Smooth muscle cell (in vitro differentiated cells): Measurements from ENCODE around the gene KAT8. TPM values are rescaled to one million over a fixed set of nuclear protein-coding genes. Genes with fewer than 3 reads are reported as not detected.

ENCODE experiments used
- DNase-seq: peaks from one replicate; lab custom pipeline; 2025; ENCODE audit not compliant: unreplicated experiment; lab: John Stamatoyannopoulos, UW
- H2AFZ ChIP-seq: fragments of 200-600 bp; sonication (generic); 2 replicates; pipeline ENCODE4 v1.6.0; 2016; ENCODE audit warnings: antibody characterized with exemption, low read depth, mild to moderate bottlenecking
- H3F3A ChIP-seq: fragments of 200-600 bp; sonication (generic); 2 replicates; pipeline ENCODE4 v1.6.0; 2017; ENCODE audit warnings: antibody characterized with exemption, low read depth
- H3K27ac ChIP-seq: fragments of 200-600 bp; sonication (generic); 2 replicates; pipeline ENCODE4 v1.5.1; 2016; ENCODE audit warnings: low read depth, mild to moderate bottlenecking
- H3K27me3 ChIP-seq: fragments of 200-600 bp; sonication (generic); 2 replicates; pipeline ENCODE4 v1.6.1; 2016; ENCODE audit warnings: low read depth, mild to moderate bottlenecking
- H3K36me3 ChIP-seq: fragments of 200-600 bp; sonication (generic); 2 replicates; pipeline ENCODE4 v1.5.1; 2016; ENCODE audit warnings: low read depth
- H3K4me1 ChIP-seq: fragments of 200-600 bp; sonication (generic); 2 replicates; pipeline ENCODE4 v1.5.1; 2016; ENCODE audit warnings: low read depth
- H3K4me2 ChIP-seq: fragments of 200-600 bp; sonication (generic); 2 replicates; pipeline ENCODE4 v1.6.0; 2016; ENCODE audit warnings: mild to moderate bottlenecking
- H3K4me3 ChIP-seq: fragments of 200-600 bp; sonication (generic); 2 replicates; pipeline ENCODE4 v1.5.1; 2016; ENCODE audit warnings: mild to moderate bottlenecking
- H3K79me2 ChIP-seq: fragments of 200-600 bp; sonication (generic); 2 replicates; pipeline ENCODE4 v1.6.0; 2016; ENCODE audit warnings: low read depth, mild to moderate bottlenecking
- H3K9ac ChIP-seq: fragments of 200-600 bp; sonication (generic); 2 replicates; pipeline ENCODE4 v1.6.0; 2016; ENCODE audit warnings: low read depth
- H3K9me3 ChIP-seq: fragments of 200-600 bp; sonication (generic); replicated peaks from 2 replicates; pipeline ENCODE4 v1.5.1; 2016; ENCODE audit warnings: low read depth
- H4K20me1 ChIP-seq: fragments of 200-600 bp; sonication (generic); 2 replicates; pipeline ENCODE4 v1.6.0; 2016; ENCODE audit warnings: low read depth
- WGBS: methylation state at CpG from one replicate; pipeline ENCODE4 v1.1.7; 2016; ENCODE audit warnings: low lambda C conversion rate; 5-methylcytosine and 5-hydroxymethylcytosine counted together
- polyA plus RNA-seq: library from polyadenylated mRNA; unstranded; fragments of >200 nt; fragmentation: Nextera tagmentation; extraction: Ambion mirVana; gene quantifications from 2 replicates; pipeline ENCODE4 v1.2.1, GENCODE V29; 2016
- total RNA-seq: library from RNA; depleted of rRNA; stranded (reverse); fragments of >200 nt; gene quantifications from 2 replicates; pipeline ENCODE4 v1.2.3, GENCODE V29; 2014
- TF ChIP-seq, protein P1 (sequence below): fragments of 200-600 bp; sonication (generic); IDR thresholded peaks from 2 replicates; pipeline ENCODE4 v1.5.1; 2017; ENCODE audit warnings: borderline replicate concordance, mild to moderate bottlenecking, antibody characterized with exemption; ENCODE audit not compliant: insufficient read depth, poor library complexity, severe bottlenecking

The KAT8 gene
- total and polyA plus RNA-seq, 2 experiments from 2014 or later: 29.1 to 32.9 TPM

DNA sequence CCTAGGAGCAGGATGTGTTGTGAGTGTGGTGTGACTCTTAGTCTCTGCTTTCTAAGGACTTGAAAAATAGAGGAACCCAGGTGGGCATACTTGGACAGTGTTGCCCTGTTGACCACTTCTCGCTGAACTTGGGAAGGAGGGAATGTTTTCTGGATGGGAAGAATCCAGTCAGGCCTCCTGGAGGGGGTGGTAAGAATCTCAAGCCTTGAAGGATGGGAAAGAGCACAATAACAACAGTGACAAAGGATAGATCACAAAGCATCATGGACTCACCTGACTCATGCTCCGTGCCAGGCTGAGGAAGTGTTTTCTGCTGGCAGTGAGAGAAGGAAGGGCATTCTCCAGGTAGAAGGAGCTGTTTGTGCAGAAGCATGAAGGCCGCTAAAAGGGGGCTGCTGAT is 8.4 kb downstream of the KAT8 start:
- Histone ChIP-seq H3K27ac (no peak overlapping the region), H2AFZ (no peak overlapping the region), H3K79me2 (no peaks in the 10 kb centered on the region), H3K4me2 (no peak overlapping the region), H3K36me3 (no peaks in the 10 kb centered on the region), H3K4me1 (no peaks in the 10 kb centered on the region), H3K9me3 (no peaks in the 10 kb centered on the region), H3K4me3 (no peak overlapping the region), H3K27me3 (no peaks in the 10 kb centered on the region), H3K9ac (no peak overlapping the region), H4K20me1 (no peaks in the 10 kb centered on the region), H3F3A (no peaks in the 10 kb centered on the region)
- WGBS: 99% methylated on average over 3 of the region's 3 CpGs
- no peak for DNase-seq
- TF ChIP-seq, protein P1, sequence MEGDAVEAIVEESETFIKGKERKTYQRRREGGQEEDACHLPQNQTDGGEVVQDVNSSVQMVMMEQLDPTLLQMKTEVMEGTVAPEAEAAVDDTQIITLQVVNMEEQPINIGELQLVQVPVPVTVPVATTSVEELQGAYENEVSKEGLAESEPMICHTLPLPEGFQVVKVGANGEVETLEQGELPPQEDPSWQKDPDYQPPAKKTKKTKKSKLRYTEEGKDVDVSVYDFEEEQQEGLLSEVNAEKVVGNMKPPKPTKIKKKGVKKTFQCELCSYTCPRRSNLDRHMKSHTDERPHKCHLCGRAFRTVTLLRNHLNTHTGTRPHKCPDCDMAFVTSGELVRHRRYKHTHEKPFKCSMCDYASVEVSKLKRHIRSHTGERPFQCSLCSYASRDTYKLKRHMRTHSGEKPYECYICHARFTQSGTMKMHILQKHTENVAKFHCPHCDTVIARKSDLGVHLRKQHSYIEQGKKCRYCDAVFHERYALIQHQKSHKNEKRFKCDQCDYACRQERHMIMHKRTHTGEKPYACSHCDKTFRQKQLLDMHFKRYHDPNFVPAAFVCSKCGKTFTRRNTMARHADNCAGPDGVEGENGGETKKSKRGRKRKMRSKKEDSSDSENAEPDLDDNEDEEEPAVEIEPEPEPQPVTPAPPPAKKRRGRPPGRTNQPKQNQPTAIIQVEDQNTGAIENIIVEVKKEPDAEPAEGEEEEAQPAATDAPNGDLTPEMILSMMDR: no peak

DNA sequence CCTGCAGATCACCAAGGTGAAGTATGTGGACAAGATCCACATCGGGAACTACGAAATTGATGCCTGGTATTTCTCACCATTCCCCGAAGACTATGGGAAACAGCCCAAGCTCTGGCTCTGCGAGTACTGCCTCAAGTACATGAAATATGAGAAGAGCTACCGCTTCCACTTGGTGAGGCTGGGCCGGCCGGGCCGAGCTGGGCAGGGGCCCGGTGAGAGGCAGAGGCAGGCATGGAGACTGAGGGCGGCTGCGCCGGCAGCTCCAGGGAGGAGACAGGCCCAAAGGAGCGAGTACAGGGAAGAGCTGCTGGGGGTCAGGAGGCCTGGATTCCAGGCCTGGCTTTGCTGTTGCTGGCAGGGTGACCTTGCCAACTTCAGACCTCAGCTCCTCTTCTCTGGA is 9.7 kb downstream of the KAT8 start:
- no peak overlapping the region for H2AFZ ChIP-seq
- H3K9me3 ChIP-seq: no peaks in the 10 kb centered on the region
- no peak overlapping the region for H3K4me2 ChIP-seq
- H3K27ac ChIP-seq: no peak overlapping the region
- TF ChIP-seq, protein P1: no peak
- no peaks in the 10 kb centered on the region for H3K27me3 ChIP-seq
- H3K4me3 ChIP-seq: no peak overlapping the region
- no peaks in the 10 kb centered on the region for H3K4me1 ChIP-seq
- H3K36me3 ChIP-seq: no peaks in the 10 kb centered on the region
- H4K20me1 ChIP-seq: no peaks in the 10 kb centered on the region
- no peaks in the 10 kb centered on the region for H3F3A ChIP-seq
- no peak overlapping the region for H3K9ac ChIP-seq
- no peak for DNase-seq
- no peaks in the 10 kb centered on the region for H3K79me2 ChIP-seq
- WGBS: 96% methylated on average over 13 of the region's 13 CpGs

DNA sequence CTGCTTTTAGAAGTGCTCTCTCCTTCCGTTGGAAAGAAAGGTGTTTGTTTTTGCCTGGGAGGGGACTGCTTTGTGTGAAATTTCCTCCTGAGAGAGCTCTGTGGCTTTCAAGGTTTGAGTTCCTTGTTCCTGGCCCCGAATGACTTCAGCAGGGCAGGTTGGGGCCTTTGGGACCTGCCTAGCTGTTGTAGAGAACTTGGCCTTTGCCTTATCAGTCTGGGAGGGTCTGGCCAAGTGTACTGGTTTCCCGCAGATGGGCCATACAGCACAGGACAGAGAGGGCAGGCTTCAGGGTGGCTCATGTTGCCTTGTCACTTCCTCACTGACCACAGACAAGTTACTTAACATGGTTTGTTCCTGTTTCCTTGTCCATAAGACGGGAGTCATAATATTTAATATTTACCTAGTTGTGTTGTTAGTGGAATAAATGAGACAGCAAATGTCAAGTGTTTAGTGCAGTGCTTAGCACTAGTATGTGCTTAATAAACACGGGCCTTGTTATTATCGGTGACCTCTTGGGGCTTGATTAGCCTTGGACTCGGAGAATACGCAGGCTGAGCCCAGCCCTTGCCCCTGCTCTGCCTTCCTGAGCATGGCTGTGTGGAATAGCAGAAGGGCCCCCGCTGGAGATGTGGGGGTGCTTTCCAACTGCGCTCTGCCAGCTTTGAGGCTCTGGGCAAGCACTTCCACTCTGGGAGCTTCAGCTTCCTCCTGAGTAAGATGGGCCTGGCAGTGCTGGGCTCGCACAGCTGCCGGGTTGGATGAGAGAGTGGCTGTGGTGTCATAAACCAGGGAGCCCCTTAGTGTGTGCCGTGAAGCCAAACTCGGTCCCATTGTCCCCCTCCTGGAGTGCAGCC is 11.5 kb downstream of the KAT8 start:
- no peaks in the 10 kb centered on the region for H3F3A ChIP-seq
- H3K4me2 ChIP-seq: no peak overlapping the region
- H3K36me3 ChIP-seq: no peaks in the 10 kb centered on the region
- H3K4me1 ChIP-seq: peaks cover 2% of the 10 kb centered on the region
- no peaks in the 10 kb centered on the region for H3K27me3 ChIP-seq
- H3K79me2 ChIP-seq: no peaks in the 10 kb centered on the region
- no peaks in the 10 kb centered on the region for H4K20me1 ChIP-seq
- no peak overlapping the region for H2AFZ ChIP-seq
- WGBS: 93% methylated on average over 14 of the region's 14 CpGs
- no peaks in the 10 kb centered on the region for H3K9me3 ChIP-seq
- no peak overlapping the region for H3K4me3 ChIP-seq
- DNase-seq: no peak
- H3K9ac ChIP-seq: no peak overlapping the region
- TF ChIP-seq, protein P1: no peak
- no peak overlapping the region for H3K27ac ChIP-seq
